GM19397 (cell line): ENCODE measurements around the gene MRPL42.
"Not testable (repeated sequence)": the region's sequence is repeated elsewhere in the genome, so short reads cannot be mapped to it uniquely, and the experiment has no call there.

Source experiments
- ATAC-seq: cut with Tn5 transposase; IDR thresholded peaks from one replicate; pipeline ENCODE4 v1.9.1; 2021; ENCODE audit warnings: mild to moderate bottlenecking, moderate library complexity; ENCODE audit not compliant: unreplicated experiment

The MRPL42 gene

GRCh38 chr12:93443576-93443975 is 23.7 kb upstream of the MRPL42 start:
- no peak for ATAC-seq

- no peak for ATAC-seq
These were observed 19.6 kb upstream of the MRPL42 start for GRCh38 chr12:93447555-93448290.

GRCh38 chr12:93448796-93449195 is 18.5 kb upstream of the MRPL42 start:
- no peak for ATAC-seq

- no peak for ATAC-seq
These were observed 18.0 kb upstream of the MRPL42 start for GRCh38 chr12:93449277-93449676.

- no peak for ATAC-seq
These were observed 15.7 kb upstream of the MRPL42 start for GRCh38 chr12:93451423-93452158.

- no peak for ATAC-seq
These were observed 13.7 kb upstream of the MRPL42 start for GRCh38 chr12:93453633-93454032.

GRCh38 chr12:93456077-93456476 is 11.2 kb upstream of the MRPL42 start:
- no peak for ATAC-seq

- ATAC-seq: no peak
These were observed 8.2 kb upstream of the MRPL42 start for GRCh38 chr12:93459097-93459496.

- ATAC-seq: no peak
These were observed 7.3 kb upstream of the MRPL42 start for GRCh38 chr12:93460003-93460402.

- ATAC-seq: no peak
These were observed 6.4 kb upstream of the MRPL42 start for GRCh38 chr12:93460902-93461301.

- no peak for ATAC-seq
These were observed 5.8 kb upstream of the MRPL42 start for GRCh38 chr12:93461503-93461902.

GRCh38 chr12:93465841-93466240 is 1.5 kb upstream of the MRPL42 start:
- ATAC-seq: no peak

- no peak for ATAC-seq
These were observed 526 bp upstream of the MRPL42 start for GRCh38 chr12:93466625-93467350.

GRCh38 chr12:93468008-93468371 is 676 bp downstream of the MRPL42 start:
- peak; percentile 26 for ATAC-seq

GRCh38 chr12:93469386-93469785 is 2.1 kb downstream of the MRPL42 start:
- ATAC-seq: no peak

- ATAC-seq: no peak
These were observed 9.2 kb downstream of the MRPL42 start for GRCh38 chr12:93476555-93476954.

- no peak for ATAC-seq
These were observed 15.4 kb downstream of the MRPL42 start for GRCh38 chr12:93482721-93483120.

- ATAC-seq: no peak
These were observed 16.0 kb downstream of the MRPL42 start for GRCh38 chr12:93483151-93483807.

GRCh38 chr12:93484315-93484981 is 17.1 kb downstream of the MRPL42 start:
- ATAC-seq: no peak

GRCh38 chr12:93492808-93493207 is 25.5 kb downstream of the MRPL42 start:
- ATAC-seq: not testable (repeated sequence)

- no peak for ATAC-seq
These were observed 26.8 kb downstream of the MRPL42 start for GRCh38 chr12:93494096-93494495.
